ENCODE measurements around the gene KLHL41.
A peak's percentile ranks its signal among the peaks of the same experiment; 100 is the strongest.

KLHL41 gene

DNA sequence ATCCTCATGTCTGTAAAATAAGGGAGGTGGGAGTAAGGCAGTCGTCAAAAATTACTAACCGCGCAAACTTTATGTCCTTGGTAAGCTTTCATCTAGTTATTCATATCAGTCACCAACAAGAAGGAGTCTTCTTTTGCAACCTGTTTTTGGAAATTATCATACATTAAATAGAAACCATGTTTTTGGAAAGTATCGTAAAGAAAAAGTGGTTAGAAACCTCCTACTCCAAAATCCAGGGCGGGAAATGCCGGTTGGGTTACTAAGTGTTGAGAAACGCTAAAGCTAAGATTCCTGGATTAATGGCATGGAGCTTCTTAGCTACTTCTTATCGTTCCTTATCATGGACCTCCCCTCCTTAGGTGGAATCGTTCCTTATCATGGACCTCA lies 29.4 kb upstream of the KLHL41 start:
- TF ChIP-seq, protein P1, sequence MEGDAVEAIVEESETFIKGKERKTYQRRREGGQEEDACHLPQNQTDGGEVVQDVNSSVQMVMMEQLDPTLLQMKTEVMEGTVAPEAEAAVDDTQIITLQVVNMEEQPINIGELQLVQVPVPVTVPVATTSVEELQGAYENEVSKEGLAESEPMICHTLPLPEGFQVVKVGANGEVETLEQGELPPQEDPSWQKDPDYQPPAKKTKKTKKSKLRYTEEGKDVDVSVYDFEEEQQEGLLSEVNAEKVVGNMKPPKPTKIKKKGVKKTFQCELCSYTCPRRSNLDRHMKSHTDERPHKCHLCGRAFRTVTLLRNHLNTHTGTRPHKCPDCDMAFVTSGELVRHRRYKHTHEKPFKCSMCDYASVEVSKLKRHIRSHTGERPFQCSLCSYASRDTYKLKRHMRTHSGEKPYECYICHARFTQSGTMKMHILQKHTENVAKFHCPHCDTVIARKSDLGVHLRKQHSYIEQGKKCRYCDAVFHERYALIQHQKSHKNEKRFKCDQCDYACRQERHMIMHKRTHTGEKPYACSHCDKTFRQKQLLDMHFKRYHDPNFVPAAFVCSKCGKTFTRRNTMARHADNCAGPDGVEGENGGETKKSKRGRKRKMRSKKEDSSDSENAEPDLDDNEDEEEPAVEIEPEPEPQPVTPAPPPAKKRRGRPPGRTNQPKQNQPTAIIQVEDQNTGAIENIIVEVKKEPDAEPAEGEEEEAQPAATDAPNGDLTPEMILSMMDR (IDR thresholded peaks at IDR 0.05; ENCODE audit: borderline replicate concordance, insufficient read depth, low read depth, low read length): no peak
- H3K4me3 ChIP-seq (ENCODE audit: low read depth, low read length): peak overlapping the region; percentile 70

GRCh38 chr2:169485650-169486138 lies 23.8 kb upstream of the KLHL41 start:
- TF ChIP-seq, protein P1 (IDR thresholded peaks at IDR 0.05; ENCODE audit: borderline replicate concordance, insufficient read depth, low read depth, low read length): no peak
- H3K4me3 ChIP-seq (ENCODE audit: low read depth, low read length): no peak overlapping the region

DNA sequence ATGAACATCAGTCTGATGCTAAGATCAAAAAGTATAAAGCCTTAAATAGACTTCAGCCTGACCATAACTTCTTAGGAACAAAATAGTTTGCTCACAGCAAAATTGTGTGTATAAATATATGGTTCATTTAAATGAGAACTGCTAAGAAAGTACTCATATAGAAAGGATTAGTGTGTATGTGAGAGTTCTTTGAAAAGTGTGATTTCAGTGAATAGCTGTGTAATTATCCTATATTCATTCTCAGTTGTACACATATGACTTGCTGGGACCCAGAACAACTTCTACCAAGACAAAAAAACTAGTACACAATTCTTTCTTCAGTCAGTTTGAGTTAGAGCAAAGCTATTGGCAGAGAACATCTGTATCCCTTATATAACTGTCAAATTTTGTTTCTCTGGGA lies 23.0 kb upstream of the KLHL41 start:
- no peak overlapping the region for H3K4me3 ChIP-seq (ENCODE audit: low read depth, low read length)
- TF ChIP-seq, protein P1 (IDR thresholded peaks at IDR 0.05; ENCODE audit: borderline replicate concordance, insufficient read depth, low read depth, low read length): no peak

- no peak overlapping the region for H3K4me3 ChIP-seq (ENCODE audit: low read depth, low read length)
- TF ChIP-seq, protein P1 (IDR thresholded peaks at IDR 0.05; ENCODE audit: borderline replicate concordance, insufficient read depth, low read depth, low read length): no peak
Observed at GRCh38 chr2:169490834-169491233, 18.7 kb upstream of the KLHL41 start.

GRCh38 chr2:169491378-169491777 lies 18.1 kb upstream of the KLHL41 start:
- TF ChIP-seq, protein P1 (IDR thresholded peaks at IDR 0.05; ENCODE audit: borderline replicate concordance, insufficient read depth, low read depth, low read length): no peak
- no peak overlapping the region for H3K4me3 ChIP-seq (ENCODE audit: low read depth, low read length)

DNA sequence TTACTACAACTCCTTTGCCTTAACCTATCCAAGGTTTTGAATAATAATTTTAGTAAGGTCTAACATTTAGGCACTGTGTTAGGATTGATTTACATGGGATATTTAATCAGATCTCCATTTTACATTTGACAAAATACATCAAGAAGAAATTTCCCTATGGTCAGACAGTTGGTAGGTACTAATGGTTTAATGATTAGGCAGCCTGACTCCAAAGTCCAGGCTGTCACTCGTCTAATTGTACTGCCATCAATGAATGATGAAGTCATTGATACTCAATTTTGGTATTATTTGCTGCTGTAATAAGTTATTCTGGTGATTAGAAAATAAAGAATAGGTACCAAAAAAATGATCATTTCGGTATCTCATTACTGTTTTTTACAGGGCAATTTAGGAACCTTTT lies 16.1 kb upstream of the KLHL41 start:
- TF ChIP-seq, protein P1 (IDR thresholded peaks at IDR 0.05; ENCODE audit: borderline replicate concordance, insufficient read depth, low read depth, low read length): no peak
- H3K4me3 ChIP-seq (ENCODE audit: low read depth, low read length): no peak overlapping the region

- H3K4me3 ChIP-seq (ENCODE audit: low read depth, low read length): no peak overlapping the region
- TF ChIP-seq, protein P1 (IDR thresholded peaks at IDR 0.05; ENCODE audit: borderline replicate concordance, insufficient read depth, low read depth, low read length): no peak
Observed at GRCh38 chr2:169495310-169495928, 14.1 kb upstream of the KLHL41 start.
